Smooth muscle cell (in vitro differentiated cells): ENCODE measurements around the gene SLC17A7. TPM values are rescaled to one million over a fixed set of nuclear protein-coding genes. Genes with fewer than 3 reads are reported as not detected.

ENCODE experiments used
- DNase-seq: peaks from one replicate; lab custom pipeline; 2025; ENCODE audit not compliant: unreplicated experiment; lab: John Stamatoyannopoulos, UW
- H2AFZ ChIP-seq: fragments of 200-600 bp; sonication (generic); 2 replicates; pipeline ENCODE4 v1.6.0; 2016; ENCODE audit warnings: antibody characterized with exemption, low read depth, mild to moderate bottlenecking
- H3F3A ChIP-seq: fragments of 200-600 bp; sonication (generic); 2 replicates; pipeline ENCODE4 v1.6.0; 2017; ENCODE audit warnings: antibody characterized with exemption, low read depth
- H3K27ac ChIP-seq: fragments of 200-600 bp; sonication (generic); 2 replicates; pipeline ENCODE4 v1.5.1; 2016; ENCODE audit warnings: low read depth, mild to moderate bottlenecking
- H3K27me3 ChIP-seq: fragments of 200-600 bp; sonication (generic); 2 replicates; pipeline ENCODE4 v1.6.1; 2016; ENCODE audit warnings: low read depth, mild to moderate bottlenecking
- H3K36me3 ChIP-seq: fragments of 200-600 bp; sonication (generic); 2 replicates; pipeline ENCODE4 v1.5.1; 2016; ENCODE audit warnings: low read depth
- H3K4me1 ChIP-seq: fragments of 200-600 bp; sonication (generic); 2 replicates; pipeline ENCODE4 v1.5.1; 2016; ENCODE audit warnings: low read depth
- H3K4me2 ChIP-seq: fragments of 200-600 bp; sonication (generic); 2 replicates; pipeline ENCODE4 v1.6.0; 2016; ENCODE audit warnings: mild to moderate bottlenecking
- H3K4me3 ChIP-seq: fragments of 200-600 bp; sonication (generic); 2 replicates; pipeline ENCODE4 v1.5.1; 2016; ENCODE audit warnings: mild to moderate bottlenecking
- H3K79me2 ChIP-seq: fragments of 200-600 bp; sonication (generic); 2 replicates; pipeline ENCODE4 v1.6.0; 2016; ENCODE audit warnings: low read depth, mild to moderate bottlenecking
- H3K9ac ChIP-seq: fragments of 200-600 bp; sonication (generic); 2 replicates; pipeline ENCODE4 v1.6.0; 2016; ENCODE audit warnings: low read depth
- H3K9me3 ChIP-seq: fragments of 200-600 bp; sonication (generic); replicated peaks from 2 replicates; pipeline ENCODE4 v1.5.1; 2016; ENCODE audit warnings: low read depth
- H4K20me1 ChIP-seq: fragments of 200-600 bp; sonication (generic); 2 replicates; pipeline ENCODE4 v1.6.0; 2016; ENCODE audit warnings: low read depth
- WGBS: methylation state at CpG from one replicate; pipeline ENCODE4 v1.1.7; 2016; ENCODE audit warnings: low lambda C conversion rate; 5-methylcytosine and 5-hydroxymethylcytosine counted together
- polyA plus RNA-seq: library from polyadenylated mRNA; unstranded; fragments of >200 nt; fragmentation: Nextera tagmentation; extraction: Ambion mirVana; gene quantifications from 2 replicates; pipeline ENCODE4 v1.2.1, GENCODE V29; 2016
- total RNA-seq: library from RNA; depleted of rRNA; stranded (reverse); fragments of >200 nt; gene quantifications from 2 replicates; pipeline ENCODE4 v1.2.3, GENCODE V29; 2014
- TF ChIP-seq, protein P1 (sequence below): fragments of 200-600 bp; sonication (generic); IDR thresholded peaks from 2 replicates; pipeline ENCODE4 v1.5.1; 2017; ENCODE audit warnings: borderline replicate concordance, mild to moderate bottlenecking, antibody characterized with exemption; ENCODE audit not compliant: insufficient read depth, poor library complexity, severe bottlenecking

Gene SLC17A7
- total and polyA plus RNA-seq, 2 experiments from 2014 or later: 0.04 TPM; not detected in 1

DNA sequence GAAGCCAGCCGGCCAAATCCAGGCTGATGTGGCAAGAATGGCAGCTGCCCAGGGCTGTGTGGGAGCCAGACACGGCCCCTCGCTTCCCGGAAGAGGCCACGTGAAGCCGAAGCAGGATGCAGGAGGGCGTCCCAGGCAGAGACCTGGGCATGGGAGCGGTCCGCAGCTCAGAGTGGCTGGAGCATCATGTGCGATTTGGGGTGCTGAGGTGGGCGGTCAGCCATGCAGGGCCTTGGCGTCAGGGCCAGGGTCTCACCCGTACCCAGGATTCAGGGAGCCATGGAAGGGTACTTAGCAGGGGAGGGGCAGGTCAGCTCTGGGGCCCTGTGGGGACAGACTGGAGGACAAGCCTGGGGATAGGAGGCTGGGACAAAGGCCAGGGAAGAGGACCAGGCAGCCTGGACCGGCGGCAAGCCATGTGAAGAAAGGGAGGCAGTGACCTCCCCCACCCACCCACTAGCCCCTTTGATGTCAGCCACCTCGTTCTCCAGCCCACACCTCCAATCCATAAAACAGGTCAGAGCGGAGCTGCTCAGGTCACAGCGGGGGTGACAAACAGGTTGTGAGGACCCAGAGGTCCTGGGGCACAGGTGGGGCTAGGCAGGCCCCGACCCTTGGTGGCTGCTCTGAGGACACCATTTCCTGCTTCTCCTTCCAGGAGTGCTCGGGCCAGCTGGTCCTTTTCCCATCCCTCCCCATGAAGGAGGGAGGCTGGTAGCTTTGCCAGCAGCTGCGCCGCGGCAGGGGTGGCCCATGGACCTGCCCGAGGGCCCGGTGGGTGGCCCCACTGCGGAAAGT, 51.0 kb downstream of the SLC17A7 start:
- Histone ChIP-seq H3K4me1 (no peaks in the 10 kb centered on the region), H3K27me3 (peaks cover 9% of the 10 kb centered on the region), H3K9me3 (no peaks in the 10 kb centered on the region), H3K4me3 (no peak overlapping the region), H3K79me2 (no peaks in the 10 kb centered on the region), H3F3A (no peaks in the 10 kb centered on the region), H3K27ac (no peak overlapping the region), H3K4me2 (no peak overlapping the region), H4K20me1 (no peaks in the 10 kb centered on the region), H3K9ac (no peak overlapping the region), H3K36me3 (no peaks in the 10 kb centered on the region), H2AFZ (no peak overlapping the region)
- DNase-seq: no peak
- TF ChIP-seq, protein P1, sequence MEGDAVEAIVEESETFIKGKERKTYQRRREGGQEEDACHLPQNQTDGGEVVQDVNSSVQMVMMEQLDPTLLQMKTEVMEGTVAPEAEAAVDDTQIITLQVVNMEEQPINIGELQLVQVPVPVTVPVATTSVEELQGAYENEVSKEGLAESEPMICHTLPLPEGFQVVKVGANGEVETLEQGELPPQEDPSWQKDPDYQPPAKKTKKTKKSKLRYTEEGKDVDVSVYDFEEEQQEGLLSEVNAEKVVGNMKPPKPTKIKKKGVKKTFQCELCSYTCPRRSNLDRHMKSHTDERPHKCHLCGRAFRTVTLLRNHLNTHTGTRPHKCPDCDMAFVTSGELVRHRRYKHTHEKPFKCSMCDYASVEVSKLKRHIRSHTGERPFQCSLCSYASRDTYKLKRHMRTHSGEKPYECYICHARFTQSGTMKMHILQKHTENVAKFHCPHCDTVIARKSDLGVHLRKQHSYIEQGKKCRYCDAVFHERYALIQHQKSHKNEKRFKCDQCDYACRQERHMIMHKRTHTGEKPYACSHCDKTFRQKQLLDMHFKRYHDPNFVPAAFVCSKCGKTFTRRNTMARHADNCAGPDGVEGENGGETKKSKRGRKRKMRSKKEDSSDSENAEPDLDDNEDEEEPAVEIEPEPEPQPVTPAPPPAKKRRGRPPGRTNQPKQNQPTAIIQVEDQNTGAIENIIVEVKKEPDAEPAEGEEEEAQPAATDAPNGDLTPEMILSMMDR: no peak
- WGBS: 85% methylated on average over 26 of the region's 26 CpGs

DNA sequence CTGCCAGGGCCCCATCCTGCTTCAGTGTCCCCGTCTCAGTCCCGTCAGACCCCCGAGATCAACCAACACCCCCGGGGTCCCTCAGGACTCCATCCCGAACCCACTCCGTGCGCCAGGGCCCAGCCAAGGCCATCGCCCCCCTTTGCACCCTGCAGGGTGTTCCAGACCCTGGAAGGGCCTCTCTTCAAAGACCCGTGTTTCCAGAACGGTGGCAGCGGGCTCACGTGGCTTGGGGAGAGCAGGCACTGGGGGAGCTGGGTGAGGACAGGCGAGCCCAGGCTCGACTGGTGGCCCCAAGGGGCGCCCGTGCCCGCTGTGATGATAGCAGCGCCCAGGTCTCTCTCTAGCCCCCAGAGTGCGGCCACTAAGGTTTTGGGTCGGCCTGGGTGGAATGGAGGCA, 51.9 kb downstream of the SLC17A7 start:
- no peak overlapping the region for H3K4me3 ChIP-seq
- no peak overlapping the region for H3K9ac ChIP-seq
- H3F3A ChIP-seq: no peaks in the 10 kb centered on the region
- H3K36me3 ChIP-seq: no peaks in the 10 kb centered on the region
- H3K79me2 ChIP-seq: no peaks in the 10 kb centered on the region
- no peaks in the 10 kb centered on the region for H3K4me1 ChIP-seq
- H3K4me2 ChIP-seq: no peak overlapping the region
- TF ChIP-seq, protein P1: no peak
- DNase-seq: no peak
- H3K9me3 ChIP-seq: no peaks in the 10 kb centered on the region
- 90% methylated on average over 20 of the region's 20 CpGs for WGBS
- no peaks in the 10 kb centered on the region for H4K20me1 ChIP-seq
- peaks cover 9% of the 10 kb centered on the region for H3K27me3 ChIP-seq
- H3K27ac ChIP-seq: no peak overlapping the region
- H2AFZ ChIP-seq: no peak overlapping the region

DNA sequence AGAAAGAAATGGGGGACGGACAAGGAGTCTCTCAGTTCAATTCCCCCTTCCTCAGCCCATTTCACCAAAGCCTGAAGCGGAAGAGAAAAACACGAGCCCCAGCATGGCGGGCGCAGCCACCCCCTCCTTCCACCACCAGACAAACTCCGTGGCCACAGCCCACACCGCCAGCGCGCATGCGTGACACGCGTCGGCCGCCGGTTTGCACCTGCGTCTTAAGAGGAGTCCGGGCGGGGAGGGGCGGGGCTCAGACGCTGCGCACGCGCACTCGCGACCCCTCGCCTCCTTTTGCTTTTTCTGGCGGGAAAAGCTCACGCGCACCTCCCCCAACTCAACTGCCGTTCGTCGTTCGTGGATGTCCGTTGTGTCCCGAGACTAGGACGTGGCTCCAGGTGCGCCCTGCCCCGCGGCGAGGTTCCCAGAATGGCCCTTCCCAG, 53.4 kb downstream of the SLC17A7 start, which contains the start of gene KASH5:
KASH5 (plus strand) TSS at position 314 of the 437 bp plus-strand sequence. CDS start 2,635 bp downstream, outside the sequence.
- WGBS: 86% methylated on average over 40 of the region's 40 CpGs
- H3K4me2 ChIP-seq: no peak within 1 kb of the TSS
- TF ChIP-seq, protein P1: no peak
- DNase-seq: no peak
- no peaks in the 10 kb centered on the region for H3K4me1 ChIP-seq
- H3K27ac ChIP-seq: no peak within 1 kb of the TSS
- no peaks in the 10 kb centered on the region for H3K9me3 ChIP-seq
- H3K79me2 ChIP-seq: no peaks in the 10 kb centered on the region
- H4K20me1 ChIP-seq: no peaks in the 10 kb centered on the region
- H3K36me3 ChIP-seq: no peaks in the 10 kb centered on the region
- no peak within 1 kb of the TSS for H2AFZ ChIP-seq
- no peak within 1 kb of the TSS for H3K4me3 ChIP-seq
- H3K9ac ChIP-seq: no peak within 1 kb of the TSS
- no peaks in the 10 kb centered on the region for H3K27me3 ChIP-seq
- no peaks in the 10 kb centered on the region for H3F3A ChIP-seq
